Neural cell (in vitro differentiated cells): ENCODE measurements around the gene PTGER4. TPM values are rescaled to one million over a fixed set of nuclear protein-coding genes. Genes with fewer than 3 reads are reported as not detected.

Experiments
- H2AFZ ChIP-seq: fragments of 200-600, 300-800 bp; sonication (generic), shearing (Covaris generic); 2 replicates; pipeline ENCODE4 v1.6.0; 2014; ENCODE audit warnings: low read depth, mild to moderate bottlenecking, antibody characterized with exemption, low read length, moderate library complexity
- H3F3A ChIP-seq: fragments of 200-600 bp; shearing (Covaris generic); 2 replicates; pipeline ENCODE4 v1.6.1; 2016; ENCODE audit warnings: mild to moderate bottlenecking, moderate library complexity, mixed read lengths, antibody characterized with exemption, low read length; ENCODE audit not compliant: insufficient read depth, poor library complexity, severe bottlenecking
- H3K27ac ChIP-seq: fragments of 200-600, 300-800 bp; sonication (generic), shearing (Covaris generic); 2 replicates; pipeline ENCODE4 v1.5.1; 2014; ENCODE audit warnings: mild to moderate bottlenecking, low read length, moderate library complexity
- H3K27me3 ChIP-seq: fragments of 300-800, 200-600 bp; sonication (generic), shearing (Covaris generic); 2 replicates; pipeline ENCODE4 v1.6.0; 2014; ENCODE audit warnings: mild to moderate bottlenecking, low read depth, low read length, moderate library complexity; ENCODE audit not compliant: insufficient read depth
- H3K36me3 ChIP-seq: fragments of 300-800, 200-600 bp; sonication (generic), shearing (Covaris generic); 2 replicates; pipeline ENCODE4 v1.5.1; 2014; ENCODE audit warnings: mild to moderate bottlenecking, antibody characterized with exemption, low read length, moderate library complexity; ENCODE audit not compliant: insufficient read depth
- H3K4me2 ChIP-seq: fragments of 300-800, 200-600 bp; sonication (generic), shearing (Covaris generic); 2 replicates; pipeline ENCODE4 v1.6.0; 2014; ENCODE audit warnings: mild to moderate bottlenecking, low read length
- H3K4me3 ChIP-seq: fragments of 300-800, 200-600 bp; sonication (generic), shearing (Covaris generic); 2 replicates; pipeline ENCODE4 v1.5.1; 2014; ENCODE audit warnings: mild to moderate bottlenecking, low read length, moderate library complexity
- H3K79me2 ChIP-seq: fragments of 200-600 bp; shearing (Covaris generic); replicated peaks from 2 replicates; pipeline ENCODE4 v1.6.0; 2014; ENCODE audit warnings: mild to moderate bottlenecking, low read length, moderate library complexity; ENCODE audit not compliant: insufficient read depth
- H3K9ac ChIP-seq: fragments of 300-800, 200-600 bp; sonication (generic), shearing (Covaris generic); 2 replicates; pipeline ENCODE4 v1.6.1; 2016; ENCODE audit warnings: mild to moderate bottlenecking, low read length, mixed read lengths
- H3K9me2 ChIP-seq: fragments of 200-600 bp; shearing (Covaris generic); 2 replicates; pipeline ENCODE4 v1.6.1; 2016; ENCODE audit warnings: mild to moderate bottlenecking, low read length, mixed read lengths; ENCODE audit not compliant: insufficient read depth
- H3K9me3 ChIP-seq: fragments of 200-600, 300-800 bp; sonication (generic), shearing (Covaris generic); 2 replicates; pipeline ENCODE4 v1.6.1; 2016; ENCODE audit warnings: mild to moderate bottlenecking, mixed run types, low read length, moderate library complexity, mixed read lengths
- H4K20me1 ChIP-seq: fragments of 200-600 bp; shearing (Covaris generic); 2 replicates; pipeline ENCODE4 v1.6.1; 2016; ENCODE audit warnings: mild to moderate bottlenecking, mixed run types; ENCODE audit not compliant: insufficient read depth
- CTCF ChIP-seq: fragments of 450-650 bp; IDR thresholded peaks from 2 replicates; pipeline ENCODE4 v1.5.1; 2014; ENCODE audit warnings: antibody characterized with exemption, mild to moderate bottlenecking, moderate library complexity; ENCODE audit not compliant: poor library complexity, severe bottlenecking
- EP300 ChIP-seq: fragments of 450-650 bp; conservative IDR thresholded peaks from 2 replicates; pipeline ENCODE4 v1.6.1; 2014; ENCODE audit warnings: antibody characterized with exemption, mild to moderate bottlenecking, moderate library complexity; ENCODE audit not compliant: poor library complexity, severe bottlenecking
- EZH2 ChIP-seq: fragments of 200-600, 300-800 bp; shearing (Covaris generic), sonication (generic); IDR thresholded peaks from 2 replicates; pipeline ENCODE4 v1.6.1; 2014; ENCODE audit warnings: antibody characterized with exemption, low read length, borderline replicate concordance, mild to moderate bottlenecking; ENCODE audit not compliant: insufficient read depth, poor library complexity, severe bottlenecking
- MXI1 ChIP-seq: fragments of 450-650 bp; conservative IDR thresholded peaks from 2 replicates; pipeline ENCODE4 v1.6.1; 2014; ENCODE audit warnings: antibody characterized with exemption, mild to moderate bottlenecking; ENCODE audit not compliant: poor library complexity, severe bottlenecking
- POLR2AphosphoS5 ChIP-seq: IDR thresholded peaks from 2 replicates; pipeline ENCODE4 v1.6.1; 2012
- RAD21 ChIP-seq: fragments of 450-650 bp; conservative IDR thresholded peaks from 2 replicates; pipeline ENCODE4 v1.6.1; 2014; ENCODE audit warnings: antibody characterized with exemption, mild to moderate bottlenecking, moderate library complexity
- REST ChIP-seq: IDR thresholded peaks from 2 replicates; pipeline ENCODE4 v1.6.1; 2012; ENCODE audit warnings: borderline replicate concordance
- SMC3 ChIP-seq: fragments of 450-650 bp; conservative IDR thresholded peaks from 2 replicates; pipeline ENCODE4 v1.6.1; 2014; ENCODE audit warnings: antibody characterized with exemption, mild to moderate bottlenecking, moderate library complexity; ENCODE audit not compliant: poor library complexity
- TAF1 ChIP-seq: IDR thresholded peaks from 2 replicates; pipeline ENCODE4 v1.6.1; 2012; ENCODE audit warnings: low read depth
- polyA plus RNA-seq: library from polyadenylated mRNA; depleted of rRNA; stranded (reverse); fragments of >200 nt; gene quantifications from 2 replicates; pipeline ENCODE4 v1.2.3, GENCODE V29; 2014

The PTGER4 gene
- polyA plus RNA-seq, 1 donor from 2014 or later, result 6.2 TPM

GRCh38 chr5:40687321-40687720 lies 7.6 kb downstream of the PTGER4 start:
- Histone ChIP-seq H2AFZ (no peak overlapping the region), H3K27me3 (peaks cover 14% of the 10 kb centered on the region), H4K20me1 (no peaks in the 10 kb centered on the region), H3K27ac (no peak overlapping the region), H3K79me2 (no peaks in the 10 kb centered on the region), H3K36me3 (no peaks in the 10 kb centered on the region), H3K9ac (no peak overlapping the region), H3K9me3 (no peaks in the 10 kb centered on the region), H3K9me2 (no peaks in the 10 kb centered on the region), H3K4me2 (no peak overlapping the region), H3K4me3 (no peak overlapping the region), H3F3A (no peaks in the 10 kb centered on the region)
- TF ChIP-seq CTCF (no peak), EZH2 (no peak), POLR2AphosphoS5 (no peak), EP300 (no peak), SMC3 (no peak), RAD21 (no peak), MXI1 (no peak), TAF1 (no peak), REST (no peak)

- no peak overlapping the region for H3K9ac ChIP-seq
- no peaks in the 10 kb centered on the region for H3K79me2 ChIP-seq
Observed at GRCh38 chr5:40688127-40688761, 8.5 kb downstream of the PTGER4 start.

More at GRCh38 chr5:40688127-40688761, 8.5 kb downstream of the PTGER4 start:
- Histone ChIP-seq H3K4me2 (no peak overlapping the region), H3F3A (no peaks in the 10 kb centered on the region), H3K27ac (no peak overlapping the region), H3K4me3 (no peak overlapping the region), H4K20me1 (no peaks in the 10 kb centered on the region), H3K27me3 (peaks cover 5% of the 10 kb centered on the region), H3K9me3 (no peaks in the 10 kb centered on the region), H3K9me2 (no peaks in the 10 kb centered on the region), H2AFZ (no peak overlapping the region), H3K36me3 (no peaks in the 10 kb centered on the region)
- no peak for TF ChIP-seq EZH2
- no peak for TF ChIP-seq MXI1
- TF ChIP-seq CTCF, result peak; percentile 93
- no peak for TF ChIP-seq EP300
- no peak for TF ChIP-seq POLR2AphosphoS5
- peak; percentile 99 for TF ChIP-seq SMC3
- TF ChIP-seq TAF1, result no peak
- no peak for TF ChIP-seq REST
- peak; percentile 98 for TF ChIP-seq RAD21
